ENCODE data around the gene USP49. TPM values are rescaled to one million over a fixed set of nuclear protein-coding genes. Genes with fewer than 3 reads are reported as not detected.
"Not testable (repeated sequence)": the region's sequence is repeated elsewhere in the genome, so short reads cannot be mapped to it uniquely, and the experiment has no call there.

USP49 gene
- polyA plus RNA-seq (2013, experiment 1 of 2; ENCODE audit: insufficient read length), result 1.7 TPM
- polyA plus RNA-seq (2013, experiment 2 of 2; ENCODE audit: insufficient read length), result 1.5 TPM

- peak; percentile 82 for DNase-seq
Measured at GRCh38 chr6:41895300-41896233, at the start of gene USP49. USP49 (minus strand) TSS chr6:41895375; CDS start chr6:41806983, 88,392 bp downstream.

GRCh38 chr6:41943456-41943855 is 48.3 kb upstream of the USP49 start:
- no peak for DNase-seq

DNA sequence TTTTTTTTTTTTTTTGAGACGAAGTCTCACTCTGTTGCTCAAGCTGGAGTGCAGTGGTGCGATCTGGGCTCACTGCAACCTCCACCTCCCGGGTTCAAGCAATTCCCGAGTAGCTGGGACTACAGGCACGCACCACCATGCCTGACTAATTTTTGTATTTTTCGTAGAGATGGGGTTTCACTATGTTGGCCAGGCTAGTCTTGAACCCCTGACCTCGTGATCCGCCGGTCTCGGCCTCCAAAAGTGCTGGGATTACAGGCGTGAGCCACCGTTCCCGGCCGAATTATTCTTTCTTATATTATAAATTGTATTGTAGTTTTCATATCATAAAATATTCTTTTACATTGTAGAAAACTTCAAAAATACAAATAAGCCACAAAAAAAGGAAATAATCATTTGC is 47.7 kb upstream of the USP49 start:
- not testable (repeated sequence) for DNase-seq

- no peak for DNase-seq
Measured at GRCh38 chr6:41942067-41942851, 47.1 kb upstream of the USP49 start.

DNA sequence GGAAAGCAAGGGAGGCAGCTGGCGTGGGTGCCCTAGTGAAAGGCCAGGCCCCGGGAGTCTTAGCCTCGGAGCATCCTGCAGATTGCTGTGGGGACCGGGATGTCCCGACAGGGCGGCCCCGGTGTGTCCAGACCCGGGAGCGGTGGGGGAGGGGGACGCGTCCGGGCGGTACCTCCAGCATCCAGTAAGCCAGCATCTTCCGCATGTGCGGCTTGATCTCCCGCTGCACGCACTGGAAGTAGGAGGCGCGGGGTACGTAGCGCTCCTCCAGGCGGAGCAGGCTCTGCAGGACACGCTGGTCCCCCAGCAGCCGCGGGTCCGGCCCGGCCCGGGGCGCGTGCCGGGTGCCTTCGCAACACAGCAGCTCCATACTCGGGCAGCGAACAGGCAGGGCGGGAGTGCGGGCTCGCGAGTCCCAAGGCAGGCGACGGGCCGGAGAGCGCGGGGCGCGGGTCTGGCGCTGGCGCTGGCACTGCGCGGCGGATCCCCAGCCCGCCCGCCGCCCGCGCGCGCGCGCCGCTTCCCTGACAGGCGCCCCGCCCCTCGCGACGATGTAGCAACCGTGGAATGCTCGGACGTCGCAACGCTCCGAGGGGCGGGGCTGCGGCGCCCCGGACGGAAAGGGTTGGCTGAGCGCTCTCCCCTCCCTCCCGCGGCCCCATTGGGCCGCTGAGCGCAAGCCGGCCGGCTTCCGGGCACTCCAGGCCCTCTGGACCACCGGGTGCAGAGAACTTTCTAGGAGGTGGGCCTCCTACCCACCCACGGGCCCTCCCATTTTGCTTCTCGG is 46.3 kb upstream of the USP49 start, which contains the start of gene CCND3:
CCND3 (minus strand) TSS at position 529 of the 787 bp plus-strand sequence; CDS start at position 370, 159 bp downstream.
- peak; percentile 93 for DNase-seq

GRCh38 chr6:41940759-41941279 is 45.6 kb upstream of the USP49 start:
- DNase-seq, result peak; percentile 20

- peak; percentile 40 for DNase-seq
Measured at GRCh38 chr6:41939848-41940758, 44.9 kb upstream of the USP49 start.

DNA sequence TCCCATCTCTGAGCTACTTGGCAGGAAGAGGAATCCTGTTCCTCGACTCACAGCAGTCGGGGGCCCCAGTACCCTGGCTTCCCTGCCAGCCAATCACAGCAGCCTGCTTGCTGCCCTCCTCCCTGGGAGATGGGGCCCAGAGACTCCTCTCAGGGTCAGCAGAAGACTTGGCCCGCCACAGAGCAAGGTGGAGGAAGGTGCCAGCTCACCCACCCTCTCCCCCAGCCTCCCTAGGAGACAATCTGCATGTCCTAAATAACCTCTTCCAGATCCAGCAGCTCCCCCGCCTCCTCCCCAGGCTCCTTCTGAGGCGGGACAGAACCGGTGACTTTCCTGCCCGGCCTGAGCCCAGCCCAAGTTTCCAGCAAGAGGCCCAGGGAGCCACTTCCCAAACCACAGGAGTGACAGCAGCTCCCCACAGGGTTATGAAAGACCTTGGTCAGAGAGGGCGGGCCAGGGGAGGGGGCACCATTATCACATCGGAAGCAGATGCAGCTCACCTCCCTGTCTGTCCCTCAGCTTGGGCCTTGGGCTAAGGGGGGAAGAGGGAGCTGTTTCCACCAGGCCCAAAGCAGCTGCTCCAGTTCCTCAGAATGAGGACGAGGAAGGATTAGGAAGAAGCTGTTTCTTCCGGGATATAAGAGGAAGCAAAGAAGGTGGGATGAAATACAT is 44.1 kb upstream of the USP49 start:
- DNase-seq, result peak; percentile 23

GRCh38 chr6:41938590-41939175 is 43.5 kb upstream of the USP49 start:
- no peak for DNase-seq

DNA sequence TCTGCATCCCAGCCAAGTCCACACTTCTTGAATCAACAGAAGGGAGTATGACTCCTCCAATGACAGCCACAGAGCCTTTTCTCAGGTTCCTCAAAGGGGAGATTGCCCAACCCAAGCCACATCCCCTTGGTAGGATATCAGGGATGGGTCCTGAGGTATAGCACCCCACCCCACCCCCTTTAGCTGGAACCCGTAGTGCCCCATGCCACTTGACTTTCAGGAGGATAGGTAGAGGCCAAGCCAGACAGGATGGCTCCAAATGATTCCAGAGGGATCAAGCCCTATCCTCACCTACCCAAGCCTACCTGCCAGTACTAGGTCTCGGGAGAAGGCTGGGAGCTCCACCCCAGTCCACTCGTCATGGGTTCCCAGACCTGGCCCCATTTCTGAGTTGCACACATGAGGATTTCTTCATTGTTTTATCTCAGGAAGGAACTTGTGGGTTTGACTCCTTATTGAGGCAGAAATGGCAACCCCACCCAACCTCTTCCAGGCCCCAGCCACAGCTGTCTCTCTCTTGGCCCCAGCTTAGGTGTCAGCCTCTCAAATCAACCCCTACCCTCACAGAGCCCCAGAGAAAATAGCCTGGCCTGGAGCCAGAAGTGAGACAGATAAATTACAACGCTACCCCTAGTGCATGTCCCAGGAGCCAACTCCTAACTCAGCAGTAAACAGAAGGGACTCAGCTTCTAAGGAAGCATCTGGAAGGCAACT is 42.8 kb upstream of the USP49 start:
- DNase-seq, result no peak

GRCh38 chr6:41937472-41937860 is 42.3 kb upstream of the USP49 start:
- no peak for DNase-seq

GRCh38 chr6:41936073-41936837 is 41.1 kb upstream of the USP49 start:
- peak; percentile 79 for DNase-seq

- no peak for DNase-seq
Measured at GRCh38 chr6:41935685-41936072, 40.5 kb upstream of the USP49 start.

GRCh38 chr6:41935193-41935574 is 40.0 kb upstream of the USP49 start:
- DNase-seq, result no peak

GRCh38 chr6:41934278-41935192 is 39.4 kb upstream of the USP49 start:
- no peak for DNase-seq

GRCh38 chr6:41932378-41932777 is 37.2 kb upstream of the USP49 start:
- no peak for DNase-seq

DNA sequence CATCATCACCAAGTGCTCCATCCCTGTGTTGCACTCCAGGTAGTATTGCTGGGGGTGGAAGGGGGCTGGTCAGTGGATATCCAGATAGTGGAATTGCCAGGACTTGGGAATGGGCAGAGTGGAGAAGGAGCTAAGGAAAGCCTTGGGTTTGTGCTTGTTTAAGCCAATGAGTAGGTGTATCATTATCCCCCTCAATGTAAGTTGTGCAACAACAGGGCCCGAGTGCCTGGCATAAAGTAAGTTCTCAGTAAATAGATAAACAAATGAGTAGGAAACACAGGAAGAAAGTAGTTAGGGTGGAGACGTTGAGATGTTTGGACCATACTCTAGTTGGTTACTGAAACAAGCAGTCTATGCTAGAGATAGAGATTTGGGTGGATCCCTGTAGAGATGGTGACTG is 36.6 kb upstream of the USP49 start:
- DNase-seq, result no peak

Data from fibroblast of skin of back (primary cell).